Measurements from ENCODE around the gene KIRREL1. TPM values are rescaled to one million over a fixed set of nuclear protein-coding genes. Genes with fewer than 3 reads are reported as not detected.

Gene KIRREL1
- total and polyA plus RNA-seq, 2 experiments from 2014 or later, result 8.2 to 33.2 TPM

- H3K27me3 ChIP-seq, result no peaks in the 10 kb centered on the region
- no peak for DNase-seq (ENCODE audit: low read depth in 1 of 2, low spot score in 1 of 2)
- TF ChIP-seq CTCF (IDR thresholded peaks at IDR 0.05; ENCODE audit: low read depth, low read length), result no peak
- H3K36me3 ChIP-seq, result no peaks in the 10 kb centered on the region
- no peak overlapping the region for H3K27ac ChIP-seq
- no peaks in the 10 kb centered on the region for H3K9me3 ChIP-seq (ENCODE audit: low read depth)
- no peak overlapping the region for H3K4me3 ChIP-seq
- peaks cover 6% of the 10 kb centered on the region for H3K4me1 ChIP-seq (ENCODE audit: low read depth)
Measured at GRCh38 chr1:158046715-158047510, 53.5 kb downstream of the KIRREL1 start.

- no peak for TF ChIP-seq CTCF (IDR thresholded peaks at IDR 0.05; ENCODE audit: low read depth, low read length)
- Histone ChIP-seq H3K27me3 (no peaks in the 10 kb centered on the region), H3K9me3 (ENCODE audit: low read depth) (no peaks in the 10 kb centered on the region), H3K4me3 (no peak overlapping the region), H3K27ac (no peak overlapping the region), H3K36me3 (no peaks in the 10 kb centered on the region), H3K4me1 (ENCODE audit: low read depth) (peaks cover under 1% of the 10 kb centered on the region)
- DNase-seq (ENCODE audit: low read depth in 1 of 2, low spot score in 1 of 2), result no peak
Measured at GRCh38 chr1:158048371-158049067, 55.1 kb downstream of the KIRREL1 start.

GRCh38 chr1:158049853-158050252, 56.4 kb downstream of the KIRREL1 start:
- no peaks in the 10 kb centered on the region for H3K9me3 ChIP-seq (ENCODE audit: low read depth)
- peak in 1 of 2 donors; percentile 55 for DNase-seq (ENCODE audit: low read depth in 1 of 2, low spot score in 1 of 2)
- H3K4me3 ChIP-seq, result no peak overlapping the region
- TF ChIP-seq CTCF (IDR thresholded peaks at IDR 0.05; ENCODE audit: low read depth, low read length), result no peak
- no peaks in the 10 kb centered on the region for H3K36me3 ChIP-seq
- H3K27me3 ChIP-seq, result no peaks in the 10 kb centered on the region
- no peak overlapping the region for H3K27ac ChIP-seq
- no peaks in the 10 kb centered on the region for H3K4me1 ChIP-seq (ENCODE audit: low read depth)

GRCh38 chr1:158053276-158053675, 59.8 kb downstream of the KIRREL1 start:
- no peaks in the 10 kb centered on the region for H3K27me3 ChIP-seq
- H3K4me1 ChIP-seq (ENCODE audit: low read depth), result no peaks in the 10 kb centered on the region
- DNase-seq (ENCODE audit: low read depth in 1 of 2, low spot score in 1 of 2), result no peak
- H3K27ac ChIP-seq, result no peak overlapping the region
- TF ChIP-seq CTCF (IDR thresholded peaks at IDR 0.05; ENCODE audit: low read depth, low read length), result no peak
- H3K9me3 ChIP-seq (ENCODE audit: low read depth), result no peaks in the 10 kb centered on the region
- no peak overlapping the region for H3K4me3 ChIP-seq
- no peaks in the 10 kb centered on the region for H3K36me3 ChIP-seq

- Histone ChIP-seq H3K27ac (no peak overlapping the region), H3K36me3 (no peaks in the 10 kb centered on the region), H3K4me3 (no peak overlapping the region), H3K4me1 (ENCODE audit: low read depth) (no peaks in the 10 kb centered on the region), H3K9me3 (ENCODE audit: low read depth) (no peaks in the 10 kb centered on the region), H3K27me3 (no peaks in the 10 kb centered on the region)
- TF ChIP-seq CTCF (IDR thresholded peaks at IDR 0.05; ENCODE audit: low read depth, low read length), result no peak
- no peak for DNase-seq (ENCODE audit: low read depth in 1 of 2, low spot score in 1 of 2)
Measured at GRCh38 chr1:158054721-158055120, 61.3 kb downstream of the KIRREL1 start.

Data from cardiac muscle cell (in vitro differentiated cells and primary cell).